Measurements from ENCODE around the gene TNFAIP8. TPM values are rescaled to one million over a fixed set of nuclear protein-coding genes. Genes with fewer than 3 reads are reported as not detected.
A peak's percentile ranks its signal among the peaks of the same experiment; 100 is the strongest.

TNFAIP8 gene
- total and polyA plus RNA-seq, 3 experiments from 2014 or later: 207 to 311 (median 295) TPM

DNA sequence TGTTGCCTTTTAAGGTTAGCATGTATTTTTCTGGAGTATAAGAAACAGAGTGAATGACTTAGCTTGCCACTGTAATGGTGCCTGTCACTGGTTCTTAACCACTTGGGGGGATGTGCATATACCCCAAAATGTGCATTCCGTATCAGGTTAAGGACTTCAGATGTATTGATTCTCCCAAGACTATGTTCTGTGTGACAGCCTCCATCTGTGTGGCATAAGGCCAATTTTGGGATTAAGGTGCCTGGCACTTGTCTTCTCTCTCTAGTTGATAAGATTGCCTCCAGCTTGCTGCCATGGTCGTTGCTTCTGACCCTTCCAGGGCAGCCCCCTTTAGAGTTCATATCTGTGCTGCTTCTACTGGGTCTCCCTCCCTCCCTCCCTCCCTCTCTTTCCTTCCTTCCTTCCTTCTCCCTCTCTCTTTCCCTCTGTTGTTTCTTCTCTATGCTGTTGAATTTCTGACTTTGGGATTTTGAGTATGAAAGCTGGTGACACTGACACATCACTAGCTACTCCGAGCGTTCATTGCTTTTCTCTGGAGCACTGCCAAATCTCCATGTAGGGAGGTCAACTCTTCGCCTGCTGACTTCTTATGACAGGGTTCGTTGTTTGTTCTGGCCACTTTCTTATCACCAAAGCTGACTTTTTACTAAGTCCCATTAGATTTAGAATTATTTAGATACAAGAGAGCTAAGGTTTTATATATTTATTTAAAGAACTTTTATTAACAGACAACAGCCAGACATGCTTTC is 31.0 kb downstream of the TNFAIP8 start:
- Mint-ChIP-seq H3K27me3 (no peaks in the 10 kb centered on the region), H3K9me3 (no peaks in the 10 kb centered on the region), H3K27ac (peak overlapping the region; percentile 1 to 91 (median 74)), H3K36me3 (peaks cover 0 to 27% (median 5%) of the 10 kb centered on the region in 3 donors), H3K4me1 (peaks cover 80 to 98% (median 97%) of the 10 kb centered on the region in 3 donors), H3K4me3 (peak overlapping the region in 3 of 7 donors; percentile 0 to 53 (median 52))
- H3K4me3 ChIP-seq (ENCODE audit: low read length): no peak overlapping the region
- H3K27me3 ChIP-seq (ENCODE audit: insufficient read depth, low read length, poor library complexity, severe bottlenecking): no peaks in the 10 kb centered on the region
- peaks cover 71% of the 10 kb centered on the region for H3K4me1 ChIP-seq (ENCODE audit: insufficient read depth, low read length)
- CTCF ChIA-PET: interaction anchor here (1.0 to 1.4 kb wide), 3 partner anchors 25 to 399 kb away, joined by 3 to 4 read pairs (median 3); partner anchors contain the start of gene DTWD2
- DNase-seq: no peak
- no peaks in the 10 kb centered on the region for H3K36me3 ChIP-seq (ENCODE audit: insufficient read depth, low read length)
- POLR2A ChIA-PET: interaction anchor here (0.6 to 1.2 kb wide), 2 partner anchors 57 to 62 kb away, joined by 3 to 4 read pairs; no protein-coding TSS in a partner anchor
- H3K27ac ChIP-seq (ENCODE audit: low read depth, low read length): no peak overlapping the region
- no peaks in the 10 kb centered on the region for H3K9me3 ChIP-seq (ENCODE audit: low read length)

GRCh38 chr5:119387945-119388618 is 32.3 kb downstream of the TNFAIP8 start:
- Histone ChIP-seq H3K27me3 (ENCODE audit: insufficient read depth, low read length, poor library complexity, severe bottlenecking) (no peaks in the 10 kb centered on the region), H3K9me3 (ENCODE audit: low read length) (no peaks in the 10 kb centered on the region), H3K4me3 (ENCODE audit: low read length) (no peak overlapping the region), H3K36me3 (ENCODE audit: insufficient read depth, low read length) (peaks cover 5% of the 10 kb centered on the region), H3K27ac (ENCODE audit: low read depth, low read length) (no peak overlapping the region), H3K4me1 (ENCODE audit: insufficient read depth, low read length) (peaks cover 63% of the 10 kb centered on the region)
- Mint-ChIP-seq H3K27ac (peak overlapping the region; percentile 38 to 83 (median 64)), H3K4me1 (peaks cover 74 to 97% (median 95%) of the 10 kb centered on the region in 3 donors), H3K36me3 (peaks cover 4 to 33% (median 10%) of the 10 kb centered on the region in 3 donors), H3K27me3 (no peaks in the 10 kb centered on the region), H3K9me3 (no peaks in the 10 kb centered on the region), H3K4me3 (peak overlapping the region in 2 of 7 donors; percentile 18 to 33)
- ChIA-PET CTCF (no interaction called here), POLR2A (interaction anchor here (0.6 kb wide), 1 partner anchor 18 kb away, joined by 4 read pairs; no protein-coding TSS in a partner anchor)
- no peak for DNase-seq

DNA sequence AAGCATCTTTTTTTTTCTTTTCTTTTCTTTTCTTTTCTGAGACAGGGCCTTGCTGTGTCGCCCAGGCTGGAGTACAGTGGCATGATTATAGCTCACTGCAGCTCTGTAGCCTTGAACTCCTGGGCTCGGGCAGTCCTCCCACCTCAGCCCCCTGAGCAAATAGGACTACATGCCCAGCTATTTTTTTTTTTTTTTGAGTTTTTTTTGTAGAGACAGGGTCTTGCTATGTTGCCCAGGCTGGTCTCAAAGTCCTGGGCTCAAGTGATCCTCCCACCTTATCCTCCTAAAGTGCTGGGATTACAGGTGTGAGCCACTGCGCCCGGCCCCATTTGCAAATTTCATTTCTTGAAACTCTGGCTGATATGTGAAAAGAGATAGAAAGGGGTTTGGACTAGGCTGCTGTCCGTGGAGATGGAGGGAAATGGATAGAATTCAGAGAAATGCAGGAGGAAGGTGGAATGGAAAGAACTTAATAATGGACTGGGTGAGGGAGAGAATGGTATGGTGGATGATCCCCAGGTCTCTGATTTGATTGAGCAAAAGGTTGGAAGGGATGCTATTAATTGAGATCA is 32.9 kb downstream of the TNFAIP8 start:
- DNase-seq: no peak
- Histone ChIP-seq H3K4me3 (ENCODE audit: low read length) (no peak overlapping the region), H3K36me3 (ENCODE audit: insufficient read depth, low read length) (peaks cover 11% of the 10 kb centered on the region), H3K27me3 (ENCODE audit: insufficient read depth, low read length, poor library complexity, severe bottlenecking) (no peaks in the 10 kb centered on the region), H3K27ac (ENCODE audit: low read depth, low read length) (no peak overlapping the region), H3K4me1 (ENCODE audit: insufficient read depth, low read length) (peaks cover 63% of the 10 kb centered on the region), H3K9me3 (ENCODE audit: low read length) (no peaks in the 10 kb centered on the region)
- Mint-ChIP-seq H3K27me3 (no peaks in the 10 kb centered on the region), H3K36me3 (peaks cover 7 to 40% (median 16%) of the 10 kb centered on the region in 3 donors), H3K27ac (peak overlapping the region; percentile 3 to 92 (median 74)), H3K4me1 (peaks cover 75 to 97% (median 95%) of the 10 kb centered on the region in 3 donors), H3K4me3 (peak overlapping the region in 4 of 7 donors; percentile 2 to 47 (median 16)), H3K9me3 (no peaks in the 10 kb centered on the region)
- ChIA-PET POLR2A (interaction anchor here (0.6 kb wide), 1 partner anchor 19 kb away, joined by 4 read pairs; no protein-coding TSS in a partner anchor), CTCF (no interaction called here)

GRCh38 chr5:119389288-119390030 is 33.6 kb downstream of the TNFAIP8 start:
- Histone ChIP-seq H3K9me3 (ENCODE audit: low read length) (no peaks in the 10 kb centered on the region), H3K27ac (ENCODE audit: low read depth, low read length) (no peak overlapping the region), H3K4me3 (ENCODE audit: low read length) (no peak overlapping the region), H3K4me1 (ENCODE audit: insufficient read depth, low read length) (peaks cover 60% of the 10 kb centered on the region), H3K27me3 (ENCODE audit: insufficient read depth, low read length, poor library complexity, severe bottlenecking) (no peaks in the 10 kb centered on the region), H3K36me3 (ENCODE audit: insufficient read depth, low read length) (peaks cover 12% of the 10 kb centered on the region)
- Mint-ChIP-seq H3K27me3 (no peaks in the 10 kb centered on the region), H3K27ac (peak overlapping the region; percentile 4 to 92 (median 70)), H3K9me3 (no peaks in the 10 kb centered on the region), H3K4me3 (peak overlapping the region in 5 of 7 donors; percentile 2 to 47 (median 17)), H3K4me1 (peaks cover 74 to 94% (median 94%) of the 10 kb centered on the region in 3 donors), H3K36me3 (peaks cover 7 to 44% (median 17%) of the 10 kb centered on the region in 3 donors)
- ChIA-PET CTCF (interaction anchor here (0.9 kb wide), 1 partner anchor 28 kb away, joined by 3 read pairs; no protein-coding TSS in a partner anchor), POLR2A (no interaction called here)
- DNase-seq: no peak

- Mint-ChIP-seq H3K4me3 (no peak overlapping the region), H3K4me1 (peaks cover 74 to 94% (median 94%) of the 10 kb centered on the region in 3 donors), H3K27me3 (no peaks in the 10 kb centered on the region), H3K36me3 (peaks cover 7 to 52% (median 14%) of the 10 kb centered on the region in 3 donors), H3K27ac (peak overlapping the region in 4 of 8 donors; percentile 3 to 76 (median 46)), H3K9me3 (no peaks in the 10 kb centered on the region)
- Histone ChIP-seq H3K4me1 (ENCODE audit: insufficient read depth, low read length) (peaks cover 50% of the 10 kb centered on the region), H3K27ac (ENCODE audit: low read depth, low read length) (no peak overlapping the region), H3K27me3 (ENCODE audit: insufficient read depth, low read length, poor library complexity, severe bottlenecking) (no peaks in the 10 kb centered on the region), H3K36me3 (ENCODE audit: insufficient read depth, low read length) (peaks cover 12% of the 10 kb centered on the region), H3K9me3 (ENCODE audit: low read length) (no peaks in the 10 kb centered on the region), H3K4me3 (ENCODE audit: low read length) (no peak overlapping the region)
- DNase-seq: no peak
- CTCF ChIA-PET: interaction anchor here (1.6 kb wide), 1 partner anchor 91 kb away, joined by 3 read pairs; no protein-coding TSS in a partner anchor
- POLR2A ChIA-PET: no interaction called here
Observed at GRCh38 chr5:119390404-119390803, 34.6 kb downstream of the TNFAIP8 start.

DNA sequence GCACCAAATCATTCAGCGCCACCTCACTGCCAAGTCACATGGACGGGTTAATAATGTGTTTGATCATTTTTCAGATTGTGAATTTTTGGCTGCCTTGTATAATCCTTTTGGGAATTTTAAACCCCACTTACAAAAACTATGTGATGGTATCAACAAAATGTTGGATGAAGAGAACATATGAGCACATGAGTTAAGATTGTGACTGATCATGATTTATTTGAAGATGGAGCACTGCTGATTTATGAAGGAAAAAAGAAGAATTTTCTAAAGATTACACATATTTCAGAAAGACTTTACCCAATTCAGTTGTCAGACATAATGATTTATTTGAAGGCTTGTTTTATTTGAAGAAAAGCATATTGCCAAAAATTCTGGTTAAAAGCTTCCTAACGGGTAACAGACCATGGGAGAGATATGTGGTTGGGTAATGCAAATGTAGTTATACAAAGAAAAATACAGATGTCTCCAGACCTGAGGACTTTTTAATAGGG is 37.4 kb downstream of the TNFAIP8 start:
- H3K27ac ChIP-seq (ENCODE audit: low read depth, low read length): no peak overlapping the region
- peaks cover 70 to 93% (median 93%) of the 10 kb centered on the region in 3 donors for H3K4me1 Mint-ChIP-seq
- ChIA-PET CTCF (interaction anchor here (0.6 to 1.6 kb wide), 3 partner anchors 19 to 152 kb away, joined by 3 to 6 read pairs (median 5); no protein-coding TSS in a partner anchor), POLR2A (no interaction called here)
- no peaks in the 10 kb centered on the region for H3K9me3 Mint-ChIP-seq
- no peak overlapping the region for H3K4me3 ChIP-seq (ENCODE audit: low read length)
- H3K4me1 ChIP-seq (ENCODE audit: insufficient read depth, low read length): peaks cover 49% of the 10 kb centered on the region
- H3K27me3 ChIP-seq (ENCODE audit: insufficient read depth, low read length, poor library complexity, severe bottlenecking): no peaks in the 10 kb centered on the region
- H3K9me3 ChIP-seq (ENCODE audit: low read length): no peaks in the 10 kb centered on the region
- peaks cover 7 to 54% (median 14%) of the 10 kb centered on the region in 3 donors for H3K36me3 Mint-ChIP-seq
- peaks cover 12% of the 10 kb centered on the region for H3K36me3 ChIP-seq (ENCODE audit: insufficient read depth, low read length)
- no peak for DNase-seq
- peak overlapping the region in 7 of 8 donors; percentile 5 to 78 (median 47) for H3K27ac Mint-ChIP-seq
- no peak overlapping the region for H3K4me3 Mint-ChIP-seq
- H3K27me3 Mint-ChIP-seq: no peaks in the 10 kb centered on the region

DNA sequence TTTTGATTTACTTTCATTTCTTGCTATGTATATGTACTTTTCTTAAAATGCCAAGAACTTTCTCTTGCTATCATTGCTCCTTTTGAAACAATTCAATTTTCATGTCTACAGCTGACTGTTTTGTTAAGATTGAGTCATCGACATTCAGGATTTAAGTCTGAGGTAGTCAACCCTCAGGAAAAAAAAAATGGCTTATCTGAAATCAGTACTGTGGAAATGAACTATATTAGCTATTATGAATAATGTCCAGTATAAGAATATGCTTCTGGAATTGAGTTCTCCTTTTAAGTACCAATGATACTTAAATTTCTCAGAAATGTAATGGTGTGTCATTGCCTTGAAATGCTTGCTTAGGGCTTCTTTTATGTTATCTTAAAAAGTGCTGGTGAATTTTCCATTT is 37.9 kb downstream of the TNFAIP8 start:
- no peaks in the 10 kb centered on the region for H3K9me3 ChIP-seq (ENCODE audit: low read length)
- DNase-seq: no peak
- POLR2A ChIA-PET: no interaction called here
- no peak overlapping the region for H3K27ac ChIP-seq (ENCODE audit: low read depth, low read length)
- Mint-ChIP-seq H3K27me3 (no peaks in the 10 kb centered on the region), H3K36me3 (peaks cover 7 to 53% (median 14%) of the 10 kb centered on the region in 3 donors), H3K4me3 (no peak overlapping the region), H3K9me3 (no peaks in the 10 kb centered on the region), H3K27ac (peak overlapping the region in 7 of 8 donors; percentile 5 to 78 (median 64)), H3K4me1 (peaks cover 66 to 90% (median 90%) of the 10 kb centered on the region in 3 donors)
- H3K36me3 ChIP-seq (ENCODE audit: insufficient read depth, low read length): peaks cover 12% of the 10 kb centered on the region
- peaks cover 47% of the 10 kb centered on the region for H3K4me1 ChIP-seq (ENCODE audit: insufficient read depth, low read length)
- H3K27me3 ChIP-seq (ENCODE audit: insufficient read depth, low read length, poor library complexity, severe bottlenecking): no peaks in the 10 kb centered on the region
- CTCF ChIA-PET: interaction anchor here (1.2 to 1.6 kb wide), 2 partner anchors 18 to 78 kb away, joined by 5 to 6 read pairs; no protein-coding TSS in a partner anchor
- no peak overlapping the region for H3K4me3 ChIP-seq (ENCODE audit: low read length)

Measured in CD8-positive, alpha-beta memory T cell (primary cell).